Measurements from ENCODE around the gene ITFG1. TPM values are rescaled to one million over a fixed set of nuclear protein-coding genes. Genes with fewer than 3 reads are reported as not detected.

The ITFG1 gene
- total and polyA plus RNA-seq, 2 of the 13 experiments (the other 11 are each of a cell fraction or from before 2014, with no cell fraction given), result 74.5 to 150 TPM

- TF ChIP-seq, protein P1, sequence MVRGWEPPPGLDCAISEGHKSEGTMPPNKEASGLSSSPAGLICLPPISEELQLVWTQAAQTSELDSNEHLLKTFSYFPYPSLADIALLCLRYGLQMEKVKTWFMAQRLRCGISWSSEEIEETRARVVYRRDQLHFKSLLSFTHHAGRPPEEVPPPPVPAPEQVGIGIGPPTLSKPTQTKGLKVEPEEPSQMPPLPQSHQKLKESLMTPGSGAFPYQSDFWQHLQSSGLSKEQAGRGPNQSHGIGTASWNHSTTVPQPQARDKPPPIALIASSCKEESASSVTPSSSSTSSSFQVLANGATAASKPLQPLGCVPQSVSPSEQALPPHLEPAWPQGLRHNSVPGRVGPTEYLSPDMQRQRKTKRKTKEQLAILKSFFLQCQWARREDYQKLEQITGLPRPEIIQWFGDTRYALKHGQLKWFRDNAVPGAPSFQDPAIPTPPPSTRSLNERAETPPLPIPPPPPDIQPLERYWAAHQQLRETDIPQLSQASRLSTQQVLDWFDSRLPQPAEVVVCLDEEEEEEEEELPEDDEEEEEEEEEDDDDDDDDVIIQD (CRISPR knock-in tag; IDR thresholded peaks at IDR 0.05; ENCODE audit: low read depth), result peak; percentile 91
- TF ChIP-seq ZNF883 (CRISPR knock-in tag; IDR thresholded peaks at IDR 0.05; ENCODE audit: not compliant biosample characterization), result peak; percentile 31
- TF ChIP-seq NFE2L1 (CRISPR knock-in tag; IDR thresholded peaks at IDR 0.05; ENCODE audit: borderline replicate concordance), result no peak
- TF ChIP-seq ZNF274 (CRISPR knock-in tag; IDR thresholded peaks at IDR 0.05), result no peak
- 0 out of 2 replicates have a peak, but pooled peaks have one; percentile 75 for TF ChIP-seq ZNF224 (CRISPR knock-in tag; IDR thresholded peaks at IDR 0.05)
- TF ChIP-seq KLF9 (CRISPR knock-in tag; IDR thresholded peaks at IDR 0.05; ENCODE audit: low read depth), result 0 out of 2 replicates have a peak, but pooled peaks have one; percentile 30
- TF ChIP-seq ZNF496 (CRISPR knock-in tag; IDR thresholded peaks at IDR 0.05; ENCODE audit: insufficient replicate concordance), result no peak
- TF ChIP-seq ZBTB46 (CRISPR knock-in tag; IDR thresholded peaks at IDR 0.05; ENCODE audit: borderline replicate concordance), result 0 out of 2 replicates have a peak, but pooled peaks have one; percentile 58
- no peak for TF ChIP-seq RFX1 (IDR thresholded peaks at IDR 0.05)
- no peak for TF ChIP-seq LCORL (IDR thresholded peaks at IDR 0.05)
- TF ChIP-seq LCORL (CRISPR knock-in tag; IDR thresholded peaks at IDR 0.05), result peak; percentile 42; the same call in 1 of the 2 replicates
- TF ChIP-seq, protein P2, sequence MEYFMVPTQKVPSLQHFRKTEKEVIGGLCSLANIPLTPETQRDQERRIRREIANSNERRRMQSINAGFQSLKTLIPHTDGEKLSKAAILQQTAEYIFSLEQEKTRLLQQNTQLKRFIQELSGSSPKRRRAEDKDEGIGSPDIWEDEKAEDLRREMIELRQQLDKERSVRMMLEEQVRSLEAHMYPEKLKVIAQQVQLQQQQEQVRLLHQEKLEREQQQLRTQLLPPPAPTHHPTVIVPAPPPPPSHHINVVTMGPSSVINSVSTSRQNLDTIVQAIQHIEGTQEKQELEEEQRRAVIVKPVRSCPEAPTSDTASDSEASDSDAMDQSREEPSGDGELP (IDR thresholded peaks at IDR 0.05; ENCODE audit: borderline replicate concordance, low read depth), result no peak; the same call in 1 of the 2 replicates
- peak; percentile 98 for TF ChIP-seq ZNF263 (CRISPR knock-in tag; IDR thresholded peaks at IDR 0.05)
- TF ChIP-seq, protein P3, sequence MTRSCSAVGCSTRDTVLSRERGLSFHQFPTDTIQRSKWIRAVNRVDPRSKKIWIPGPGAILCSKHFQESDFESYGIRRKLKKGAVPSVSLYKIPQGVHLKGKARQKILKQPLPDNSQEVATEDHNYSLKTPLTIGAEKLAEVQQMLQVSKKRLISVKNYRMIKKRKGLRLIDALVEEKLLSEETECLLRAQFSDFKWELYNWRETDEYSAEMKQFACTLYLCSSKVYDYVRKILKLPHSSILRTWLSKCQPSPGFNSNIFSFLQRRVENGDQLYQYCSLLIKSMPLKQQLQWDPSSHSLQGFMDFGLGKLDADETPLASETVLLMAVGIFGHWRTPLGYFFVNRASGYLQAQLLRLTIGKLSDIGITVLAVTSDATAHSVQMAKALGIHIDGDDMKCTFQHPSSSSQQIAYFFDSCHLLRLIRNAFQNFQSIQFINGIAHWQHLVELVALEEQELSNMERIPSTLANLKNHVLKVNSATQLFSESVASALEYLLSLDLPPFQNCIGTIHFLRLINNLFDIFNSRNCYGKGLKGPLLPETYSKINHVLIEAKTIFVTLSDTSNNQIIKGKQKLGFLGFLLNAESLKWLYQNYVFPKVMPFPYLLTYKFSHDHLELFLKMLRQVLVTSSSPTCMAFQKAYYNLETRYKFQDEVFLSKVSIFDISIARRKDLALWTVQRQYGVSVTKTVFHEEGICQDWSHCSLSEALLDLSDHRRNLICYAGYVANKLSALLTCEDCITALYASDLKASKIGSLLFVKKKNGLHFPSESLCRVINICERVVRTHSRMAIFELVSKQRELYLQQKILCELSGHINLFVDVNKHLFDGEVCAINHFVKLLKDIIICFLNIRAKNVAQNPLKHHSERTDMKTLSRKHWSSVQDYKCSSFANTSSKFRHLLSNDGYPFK (CRISPR knock-in tag; IDR thresholded peaks at IDR 0.05; ENCODE audit: borderline replicate concordance), result no peak
- TF ChIP-seq ATF7 (IDR thresholded peaks at IDR 0.05), result no peak
- TF ChIP-seq ATF7 (CRISPR knock-in tag; IDR thresholded peaks at IDR 0.05), result no peak; the same call in 1 of the 2 replicates
- TF ChIP-seq RXRA (CRISPR knock-in tag; IDR thresholded peaks at IDR 0.05), result 0 out of 2 replicates have a peak, but pooled peaks have one; percentile 16
- TF ChIP-seq, protein P4, sequence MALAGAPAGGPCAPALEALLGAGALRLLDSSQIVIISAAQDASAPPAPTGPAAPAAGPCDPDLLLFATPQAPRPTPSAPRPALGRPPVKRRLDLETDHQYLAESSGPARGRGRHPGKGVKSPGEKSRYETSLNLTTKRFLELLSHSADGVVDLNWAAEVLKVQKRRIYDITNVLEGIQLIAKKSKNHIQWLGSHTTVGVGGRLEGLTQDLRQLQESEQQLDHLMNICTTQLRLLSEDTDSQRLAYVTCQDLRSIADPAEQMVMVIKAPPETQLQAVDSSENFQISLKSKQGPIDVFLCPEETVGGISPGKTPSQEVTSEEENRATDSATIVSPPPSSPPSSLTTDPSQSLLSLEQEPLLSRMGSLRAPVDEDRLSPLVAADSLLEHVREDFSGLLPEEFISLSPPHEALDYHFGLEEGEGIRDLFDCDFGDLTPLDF (CRISPR knock-in tag; IDR thresholded peaks at IDR 0.05), result no peak
Measured at GRCh38 chr16:47492428-47493377, 31.8 kb upstream of the ITFG1 start (continued).

Measured in HepG2 (cell line).